Stimulated activated CD8-positive, alpha-beta memory T cell treated with anti-CD3 and anti-CD28 coated beads, Interleukin-2, amount 100 ng/mL, for 48 hours (primary cell): Measurements from ENCODE around the gene PSMB7.

ENCODE experiments used
- DNase-seq, 2 donors: peaks; one replicate each; pipeline ENCODE4 v3.0.0-alpha.2; 2020; ENCODE audit warnings: low read depth in 2 of 2

PSMB7 gene

GRCh38 chr9:124384210-124384609 lies 31.0 kb downstream of the PSMB7 start:
- DNase-seq = no peak

GRCh38 chr9:124381170-124381945 lies 33.9 kb downstream of the PSMB7 start:
- DNase-seq = no peak

- DNase-seq = no peak
These were observed 37.5 kb downstream of the PSMB7 start for GRCh38 chr9:124377551-124378406.

- no peak for DNase-seq
These were observed 38.9 kb downstream of the PSMB7 start for GRCh38 chr9:124376329-124376728.

GRCh38 chr9:124375726-124376125 lies 39.5 kb downstream of the PSMB7 start:
- no peak for DNase-seq

- DNase-seq = no peak
These were observed 41.4 kb downstream of the PSMB7 start for GRCh38 chr9:124373851-124374250.

- DNase-seq = no peak
These were observed 41.9 kb downstream of the PSMB7 start for GRCh38 chr9:124373386-124373785.

- DNase-seq = no peak
These were observed 43.2 kb downstream of the PSMB7 start for GRCh38 chr9:124372038-124372437.

- no peak for DNase-seq
These were observed 44.2 kb downstream of the PSMB7 start for GRCh38 chr9:124370896-124371582.

GRCh38 chr9:124369231-124369797 lies 45.9 kb downstream of the PSMB7 start:
- DNase-seq = no peak

GRCh38 chr9:124368692-124369091 lies 46.5 kb downstream of the PSMB7 start:
- DNase-seq = no peak

GRCh38 chr9:124366476-124367220 lies 48.6 kb downstream of the PSMB7 start:
- no peak for DNase-seq

GRCh38 chr9:124365036-124365435 lies 50.2 kb downstream of the PSMB7 start:
- DNase-seq = no peak

GRCh38 chr9:124364141-124364540 lies 51.1 kb downstream of the PSMB7 start:
- no peak for DNase-seq

- no peak for DNase-seq
These were observed 51.7 kb downstream of the PSMB7 start for GRCh38 chr9:124363326-124364096.

- no peak for DNase-seq
These were observed 54.1 kb downstream of the PSMB7 start for GRCh38 chr9:124361128-124361527.

GRCh38 chr9:124359855-124360678 lies 55.2 kb downstream of the PSMB7 start:
- DNase-seq = no peak

GRCh38 chr9:124359426-124359825 lies 55.8 kb downstream of the PSMB7 start:
- no peak for DNase-seq

GRCh38 chr9:124358631-124359030 lies 56.6 kb downstream of the PSMB7 start:
- DNase-seq = no peak
